A549 (cell line): ENCODE measurements around the gene ILK. TPM values are rescaled to one million over a fixed set of nuclear protein-coding genes. Genes with fewer than 3 reads are reported as not detected.

Experiments used
- ATAC-seq, 2 experiments: fragments of 200-7000 bp in 1 of 2; fragments of >200 bp in 1 of 2; cut with Nextera tagmentation in 1 of 2; cut with Tn5 transposase in 1 of 2; 3 replicates each; pipeline versions ENCODE4 v1.8.0 to v1.9.1; 2018 to 2020; ENCODE audit warnings: mild to moderate bottlenecking in 1 of 2, moderate library complexity in 1 of 2
- CTCF ChIA-PET: fragments of 300-600 bp; sonication (Branson Sonifier 250); formaldehyde crosslinking; extraction: SDS; loops from one replicate; lab custom pipeline; 2021; ENCODE audit warnings: antibody characterized with exemption, inconsistent platforms; lab: Yijun Ruan, JAX
- POLR2A ChIA-PET: fragments of 350-600 bp; formaldehyde crosslinking; extraction: SDS; loops from one replicate; lab custom pipeline; 2021; ENCODE audit warnings: antibody characterized with exemption, inconsistent platforms; lab: Yijun Ruan, JAX
- DNase-seq, 2 experiments: peaks; one replicate each; pipeline versions ENCODE4 v3.0.0 to v3.0.0-alpha.2; 2011 to 2016; ENCODE audit warnings: low read depth in 1 of 2, low spot score in 1 of 2
- FAIRE-seq: peaks from 2 replicates; lab custom pipeline; 2011; peaks lifted over from hg19 to GRCh38; lab: Jason Lieb, UNC
- H3K27ac ChIP-seq, 2 experiments: fragments of >200 bp; sonication (Bioruptor Twin); formaldehyde crosslinking; 3 replicates each; pipeline ENCODE4 v1.5.1; 2016 to 2017
- H3K4me1 ChIP-seq: fragments of >200 bp; sonication (Bioruptor Twin); formaldehyde crosslinking; 3 replicates; pipeline ENCODE4 v1.6.1; 2016
- H3K4me2 ChIP-seq: fragments of >200 bp; sonication (Bioruptor Twin); formaldehyde crosslinking; 3 replicates; pipeline ENCODE4 v1.6.1; 2016
- H3K4me3 ChIP-seq: fragments of >200 bp; sonication (Bioruptor Twin); formaldehyde crosslinking; 3 replicates; pipeline ENCODE4 v1.5.1; 2016
- H3K9me3 ChIP-seq: fragments of >200 bp; sonication (Bioruptor Twin); formaldehyde crosslinking; 3 replicates; pipeline ENCODE4 v1.6.1; 2016
- BHLHE40 ChIP-seq: IDR thresholded peaks from 2 replicates; pipeline ENCODE4 v1.6.1; 2012; ENCODE audit warnings: low read depth, low read length, inconsistent platforms
- CBX2 ChIP-seq: fragments of 200-600 bp; sonication (generic); IDR thresholded peaks from 2 replicates; pipeline ENCODE4 v1.6.1; 2016; ENCODE audit warnings: low read depth, mild to moderate bottlenecking, borderline replicate concordance
- CBX8 ChIP-seq: fragments of 200-600 bp; sonication (generic); IDR thresholded peaks from 2 replicates; pipeline ENCODE4 v1.6.1; 2016
- CHD4 ChIP-seq: fragments of 200-600 bp; sonication (generic); IDR thresholded peaks from 2 replicates; pipeline ENCODE4 v1.6.1; 2016; ENCODE audit warnings: antibody characterized with exemption, mild to moderate bottlenecking, borderline replicate concordance
- EHMT2 ChIP-seq: fragments of 200-600 bp; sonication (generic); IDR thresholded peaks from 2 replicates; pipeline ENCODE4 v1.6.1; 2016; ENCODE audit warnings: antibody characterized with exemption, low read depth, mild to moderate bottlenecking, moderate library complexity
- EP300 ChIP-seq, 2 experiments: fragments of >200 bp; sonication (Bioruptor Twin); formaldehyde crosslinking; IDR thresholded peaks; 2 replicates in 1 of 2; 3 replicates in 1 of 2; pipeline ENCODE4 v1.6.1; 2016 to 2017
- ESRRA ChIP-seq: fragments of 150-350 bp; IDR thresholded peaks from 2 replicates; pipeline ENCODE4 v1.6.1; 2014; ENCODE audit warnings: mild to moderate bottlenecking, low read length, borderline replicate concordance
- FOSL2 ChIP-seq, 2 experiments: fragments of 450-650 bp in 1 of 2; fragments of >200 bp in 1 of 2; sonication (Bioruptor Twin) in 1 of 2; formaldehyde crosslinking; IDR thresholded peaks; 2 replicates each; pipeline versions ENCODE4 v1.5.0 to v1.6.1; 2016 to 2020; ENCODE audit warnings: mild to moderate bottlenecking in 1 of 2, moderate library complexity in 1 of 2
- FOXS1 ChIP-seq: fragments of 250-450 bp; sonication (Bioruptor Pico); IDR thresholded peaks from 2 replicates; pipeline ENCODE4 v1.5.0; 2020; ENCODE audit warnings: mild to moderate bottlenecking, moderate library complexity
- GATA3 ChIP-seq: IDR thresholded peaks from 2 replicates; pipeline ENCODE4 v1.6.1; 2012; ENCODE audit warnings: borderline replicate concordance
- HDAC2 ChIP-seq: fragments of 200-600 bp; sonication (generic); IDR thresholded peaks from 2 replicates; pipeline ENCODE4 v1.6.1; 2016
- JUN ChIP-seq, 2 experiments: fragments of >200 bp; sonication (Bioruptor Twin); formaldehyde crosslinking; IDR thresholded peaks; 2 replicates in 1 of 2; 3 replicates in 1 of 2; pipeline ENCODE4 v1.6.1; 2016 to 2017
- JUNB ChIP-seq: fragments of >200 bp; sonication (Bioruptor Twin); formaldehyde crosslinking; IDR thresholded peaks from 2 replicates; pipeline ENCODE4 v1.6.1; 2016
- KDM5A ChIP-seq: fragments of 200-600 bp; sonication (generic); IDR thresholded peaks from 2 replicates; pipeline ENCODE4 v1.6.1; 2016; ENCODE audit warnings: antibody characterized with exemption, mild to moderate bottlenecking
- MAFK ChIP-seq: fragments of 450-650 bp; IDR thresholded peaks from 2 replicates; pipeline ENCODE4 v1.6.1; 2014; ENCODE audit not compliant: partially characterized antibody
- MAZ ChIP-seq: fragments of 150-350 bp; IDR thresholded peaks from 2 replicates; pipeline ENCODE4 v1.6.1; 2014; ENCODE audit warnings: antibody characterized with exemption, low read depth, low read length, borderline replicate concordance
- NPAS2 ChIP-seq: fragments of 250-450 bp; sonication (Bioruptor Pico); IDR thresholded peaks from 2 replicates; pipeline ENCODE4 v1.8.0; 2022; ENCODE audit warnings: mild to moderate bottlenecking, moderate library complexity, borderline replicate concordance
- PBX3 ChIP-seq: IDR thresholded peaks from 2 replicates; pipeline ENCODE4 v1.6.1; 2012
- POLR2A ChIP-seq: IDR thresholded peaks from 2 replicates; pipeline ENCODE4 v1.6.1; 2012; ENCODE audit warnings: mild to moderate bottlenecking, low read length
- RCOR1 ChIP-seq: fragments of 150-350 bp; IDR thresholded peaks from 2 replicates; pipeline ENCODE4 v1.6.1; 2014; ENCODE audit warnings: antibody characterized with exemption, low read length, low read depth
- RFX5 ChIP-seq: fragments of 450-650 bp; IDR thresholded peaks from 2 replicates; pipeline ENCODE4 v1.7.1; 2014; ENCODE audit warnings: antibody characterized with exemption, mild to moderate bottlenecking, moderate library complexity
- TFCP2L1 ChIP-seq: fragments of 250-450 bp; sonication (Bioruptor Pico); IDR thresholded peaks from 2 replicates; pipeline ENCODE4 v1.5.0; 2021; ENCODE audit warnings: mild to moderate bottlenecking
- TP53 ChIP-seq: fragments of 250-450 bp; sonication (Bioruptor Pico); IDR thresholded peaks from 2 replicates; pipeline ENCODE4 v1.5.0; 2021; ENCODE audit warnings: mild to moderate bottlenecking, moderate library complexity
- ZSCAN20 ChIP-seq: fragments of 250-450 bp; sonication (Bioruptor Pico); IDR thresholded peaks from 2 replicates; pipeline ENCODE4 v1.8.0; 2022; ENCODE audit warnings: mild to moderate bottlenecking, moderate library complexity
- WGBS: methylation state at CpG from one replicate; pipeline ENCODE4 v1.1.6; 2017; ENCODE audit errors: missing lambda C conversion rate; 5-methylcytosine and 5-hydroxymethylcytosine counted together
- polyA plus RNA-seq, 4 experiments: library from polyadenylated mRNA; depleted of rRNA in 3 of 4; stranded (reverse); fragments of >200 nt; fragmentation: RNase III in 1 of 4; extraction: RNeasy Plus Mini Kit Qiagen cat#74134 plus additional on column Dnase treatment in 1 of 4; gene quantifications; 2 replicates in 3 of 4; 3 replicates in 1 of 4; pipeline ENCODE4 v1.2.3, GENCODE V29; 2011 to 2017
- TF ChIP-seq, protein P1 (sequence below): IDR thresholded peaks from 2 replicates; pipeline ENCODE4 v1.6.1; 2012
- TF ChIP-seq, protein P2 (sequence below): IDR thresholded peaks from 2 replicates; pipeline ENCODE4 v1.6.1; 2012; ENCODE audit warnings: low read depth, borderline replicate concordance

ILK gene
- polyA plus RNA-seq, 2 of the 4 experiments (the other 2 are of a cell fraction) = 108 to 109 TPM

DNA sequence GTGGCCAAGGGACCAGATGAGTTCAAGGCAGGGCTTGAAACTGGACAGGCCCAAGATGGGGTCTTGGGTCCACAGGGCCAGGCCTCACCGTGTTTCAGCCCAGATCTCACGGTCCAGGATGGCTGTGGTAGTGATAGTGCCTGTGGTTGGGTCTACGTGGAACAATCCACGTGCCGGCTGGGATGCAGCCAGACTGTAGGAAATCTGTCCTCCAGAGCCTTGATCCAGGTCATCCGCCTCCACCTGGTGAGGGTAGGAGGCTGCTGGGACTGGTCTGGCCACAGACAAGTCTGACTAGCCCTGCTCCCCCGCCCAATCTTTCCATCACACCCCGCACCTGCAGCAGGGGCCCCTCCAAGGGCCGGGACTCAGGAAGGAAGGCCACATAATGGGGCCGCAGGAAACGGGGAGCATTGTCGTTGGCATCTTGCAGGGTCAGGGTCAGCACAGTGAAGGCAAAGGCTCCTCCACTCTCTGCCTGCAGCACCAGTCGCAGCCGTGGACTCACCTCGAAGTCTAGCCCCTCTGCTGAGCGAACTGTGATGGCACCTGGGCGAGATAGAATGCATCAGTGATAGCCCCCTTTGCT, 22.4 kb downstream of the ILK start:
- Histone ChIP-seq H3K9me3 (no peaks in the 10 kb centered on the region), H3K4me1 (no peaks in the 10 kb centered on the region), H3K4me3 (no peak overlapping the region)
- TF ChIP-seq, protein P1, sequence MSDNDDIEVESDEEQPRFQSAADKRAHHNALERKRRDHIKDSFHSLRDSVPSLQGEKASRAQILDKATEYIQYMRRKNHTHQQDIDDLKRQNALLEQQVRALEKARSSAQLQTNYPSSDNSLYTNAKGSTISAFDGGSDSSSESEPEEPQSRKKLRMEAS = no peak
- TF ChIP-seq RCOR1 = no peak
- TF ChIP-seq, all 56 proteins: peak for 0
- CTCF ChIA-PET = interaction anchor here (1.0 to 1.8 kb wide), 2 partner anchors 13 to 57 kb away, joined by 3 to 6 read pairs; partner anchors contain the start of gene MRPL17
- Histone ChIP-seq H3K27ac (no peak overlapping the region), H3K4me2 (no peak overlapping the region)
- DNase-seq (no peak), ATAC-seq (no peak), FAIRE-seq (no peak)
- POLR2A ChIA-PET = no interaction called here
- WGBS = 44% methylated on average over 12 of the region's 17 CpGs

DNA sequence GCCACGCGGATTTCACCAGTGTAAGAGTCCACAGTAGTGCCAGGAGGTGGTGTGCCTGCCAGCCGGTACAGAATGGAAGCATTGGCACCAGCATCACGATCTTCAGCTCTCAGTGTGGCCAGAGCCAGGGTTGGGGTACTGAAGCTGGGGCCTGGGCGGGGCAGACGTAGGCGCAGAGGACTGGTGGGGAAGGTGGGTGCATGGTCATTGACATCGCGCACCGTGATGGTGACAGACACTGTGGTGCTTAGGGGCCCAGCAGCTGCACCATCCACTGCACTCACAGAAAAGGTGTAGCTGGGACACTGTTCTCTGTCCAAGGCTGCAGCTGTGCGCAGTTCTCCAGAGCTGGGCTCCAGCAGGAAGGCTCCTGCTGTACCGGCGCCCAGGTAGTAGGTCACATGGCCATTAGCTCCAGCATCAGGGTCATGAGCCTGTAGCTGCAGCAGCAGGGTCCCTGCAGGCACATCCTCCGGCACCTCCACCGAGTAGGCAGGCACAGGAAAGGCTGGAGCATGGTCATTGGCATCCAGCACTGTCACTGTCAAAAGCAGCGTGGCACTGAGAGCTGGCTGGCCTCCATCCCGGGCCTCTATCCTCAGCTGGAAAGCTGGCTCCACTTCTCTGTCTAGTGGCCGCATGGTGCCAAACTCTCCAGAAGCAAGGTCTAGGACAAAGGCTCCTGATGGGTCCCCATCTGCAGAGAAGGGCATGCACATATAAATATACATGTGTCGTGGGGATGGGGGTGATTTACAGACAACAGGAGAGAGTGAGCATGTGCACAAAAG, 23.6 kb downstream of the ILK start:
- DNase-seq = no peak
- no peak for FAIRE-seq
- ChIA-PET POLR2A (interaction anchor here (1.3 kb wide), 1 partner anchor 16 kb away, joined by 4 read pairs; the partner anchor contains the start of gene TAF10), CTCF (interaction anchor here (0.6 to 1.7 kb wide), 4 partner anchors 13 to 248 kb away, joined by 3 to 4 read pairs (median 4); partner anchors contain the start of gene MRPL17)
- WGBS = 69% methylated on average over 16 of the region's 19 CpGs
- no peak overlapping the region for H3K4me2 ChIP-seq
- no peaks in the 10 kb centered on the region for H3K4me1 ChIP-seq
- H3K9me3 ChIP-seq = no peaks in the 10 kb centered on the region
- no peak overlapping the region for H3K4me3 ChIP-seq
- ATAC-seq = no peak
- H3K27ac ChIP-seq = no peak overlapping the region
- TF ChIP-seq POLR2A (no peak), RFX5 (no peak), NPAS2 (CRISPR knock-in tag) (no peak), FOSL2 (IDR thresholded peaks at IDR 0.05) (no peak), FOSL2 (CRISPR knock-in tag; IDR thresholded peaks at IDR 0.05) (no peak), CBX8 (no peak), ZSCAN20 (CRISPR knock-in tag) (no peak), EP300 (IDR thresholded peaks at IDR 0.05) (no peak), HDAC2 (no peak), FOXS1 (CRISPR knock-in tag) (no peak), KDM5A (no peak), GATA3 (no peak)

- no peaks in the 10 kb centered on the region for H3K4me1 ChIP-seq
- no peak overlapping the region for H3K27ac ChIP-seq
- 25% methylated on average over 2 of the region's 2 CpGs for WGBS
- DNase-seq (no peak), FAIRE-seq (no peak), ATAC-seq (no peak)
- H3K4me2 ChIP-seq = no peak overlapping the region
- no peaks in the 10 kb centered on the region for H3K9me3 ChIP-seq
- CTCF ChIA-PET = interaction anchor here (0.6 to 1.7 kb wide), 4 partner anchors 13 to 249 kb away, joined by 3 to 4 read pairs (median 4); partner anchors contain the start of gene MRPL17
- POLR2A ChIA-PET = interaction anchor here (1.3 kb wide), 1 partner anchor 16 kb away, joined by 4 read pairs; the partner anchor contains the start of gene TAF10
- no peak overlapping the region for H3K4me3 ChIP-seq
- TF ChIP-seq CHD4 (no peak), JUNB (no peak), TP53 (CRISPR knock-in tag) (no peak), MAFK (no peak), BHLHE40 (no peak), JUN (IDR thresholded peaks at IDR 0.05) (no peak), FOSL2 (IDR thresholded peaks at IDR 0.05) (no peak), FOSL2 (CRISPR knock-in tag; IDR thresholded peaks at IDR 0.05) (no peak), ESRRA (no peak), EHMT2 (no peak), PBX3 (no peak), TFCP2L1 (CRISPR knock-in tag) (no peak), MAZ (no peak), CBX2 (no peak), HDAC2 (no peak), ZSCAN20 (CRISPR knock-in tag) (no peak), NPAS2 (CRISPR knock-in tag) (no peak)
- TF ChIP-seq, protein P2, sequence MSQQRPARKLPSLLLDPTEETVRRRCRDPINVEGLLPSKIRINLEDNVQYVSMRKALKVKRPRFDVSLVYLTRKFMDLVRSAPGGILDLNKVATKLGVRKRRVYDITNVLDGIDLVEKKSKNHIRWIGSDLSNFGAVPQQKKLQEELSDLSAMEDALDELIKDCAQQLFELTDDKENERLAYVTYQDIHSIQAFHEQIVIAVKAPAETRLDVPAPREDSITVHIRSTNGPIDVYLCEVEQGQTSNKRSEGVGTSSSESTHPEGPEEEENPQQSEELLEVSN = no peak
Observed at GRCh38 chr11:6627762-6628241, 24.2 kb downstream of the ILK start.
